Umbilical cord (tissue), 2 donors: Measurements from ENCODE around the gene ZNF451. TPM values are rescaled to one million over a fixed set of nuclear protein-coding genes. Genes with fewer than 3 reads are reported as not detected.
"Not testable (repeated sequence)": the region's sequence is repeated elsewhere in the genome, so short reads cannot be mapped to it uniquely, and the experiment has no call there.

Experiments used
- DNase-seq: peaks from one replicate; pipeline ENCODE4 v3.0.0-alpha.2; 2015; ENCODE audit warnings: low spot score
- total RNA-seq: library from RNA; depleted of rRNA; stranded (reverse); fragments of >200 nt; gene quantifications from one replicate; pipeline ENCODE4 v1.2.3, GENCODE V29; 2014; ENCODE audit warnings: low replicate concordance; ENCODE audit not compliant: insufficient read depth

ZNF451 gene
- total RNA-seq, 1 donor from 2014 or later, result 154 TPM

DNA sequence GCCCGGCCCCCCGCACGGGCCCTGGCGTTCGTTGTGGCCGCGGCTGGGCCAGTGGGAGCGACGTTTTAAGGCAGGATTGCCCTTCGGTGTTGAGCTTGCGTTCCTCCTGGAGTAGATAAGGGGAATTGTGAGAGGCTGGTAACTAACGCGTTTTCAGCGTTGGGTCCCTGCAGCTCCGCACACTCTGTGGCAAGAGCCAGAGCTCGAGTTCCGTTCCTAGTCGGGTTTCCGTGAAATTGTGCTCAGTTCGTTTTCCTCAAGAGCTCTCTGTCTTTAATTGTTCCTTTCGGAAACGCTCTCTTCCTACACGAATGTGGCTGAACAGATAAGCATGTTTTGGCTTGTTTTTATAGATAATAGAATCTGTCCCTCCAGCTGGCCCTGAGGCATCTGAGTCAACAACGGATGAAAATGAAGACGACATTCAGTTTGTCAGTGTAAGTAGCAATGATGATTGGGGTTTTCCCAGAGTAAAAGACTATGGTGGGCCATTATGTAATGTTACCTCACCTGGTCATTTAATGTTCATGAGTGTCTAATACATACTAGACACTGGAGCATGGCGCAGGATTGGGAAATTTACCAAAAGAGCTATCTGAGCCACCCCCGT, 575 bp downstream of the ZNF451 start:
- not testable (repeated sequence) for DNase-seq

DNA sequence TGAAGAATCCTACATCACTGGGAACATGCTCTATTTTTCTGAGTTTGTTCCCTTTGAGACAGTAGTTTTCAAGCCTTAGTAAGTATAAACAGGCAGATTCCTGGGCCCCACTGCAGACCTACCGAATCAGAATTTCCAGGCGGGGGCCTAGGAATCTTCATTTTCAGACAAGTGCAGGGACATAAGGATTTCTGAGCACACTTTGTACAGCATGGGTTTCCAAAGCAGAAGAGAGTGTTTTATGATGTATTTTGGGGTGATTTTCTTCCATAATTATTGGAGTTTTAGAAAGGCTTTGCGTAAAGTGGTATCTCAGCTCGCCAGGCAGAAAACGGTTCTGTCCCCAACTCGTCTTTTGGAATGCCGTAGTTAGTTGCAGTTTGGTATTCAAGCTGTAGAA, 1.4 kb downstream of the ZNF451 start:
- not testable (repeated sequence) for DNase-seq

- no peak for DNase-seq
Measured at GRCh38 chr6:57094689-57095088, 4.7 kb downstream of the ZNF451 start.

DNA sequence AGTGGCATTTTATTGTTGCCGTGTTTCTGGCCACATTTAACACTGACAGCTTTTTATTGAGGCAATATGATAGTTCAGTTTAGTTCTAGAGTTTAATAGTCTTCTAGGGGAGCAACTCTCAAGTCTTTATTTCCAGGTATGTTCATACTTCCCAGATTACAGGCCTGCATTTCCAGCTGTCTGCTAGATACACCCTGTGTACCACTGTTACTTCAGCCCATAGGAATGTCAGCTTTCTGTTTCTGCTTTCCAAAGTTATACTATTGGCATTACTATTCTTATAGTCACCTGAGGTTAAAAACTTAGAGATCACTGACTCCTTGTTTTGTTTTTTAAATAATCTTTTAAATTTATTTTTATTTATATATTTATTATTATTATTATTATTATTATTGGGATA, 7.6 kb downstream of the ZNF451 start:
- DNase-seq, result no peak

- no peak for DNase-seq
Measured at GRCh38 chr6:57102976-57103375, 13.0 kb downstream of the ZNF451 start.

GRCh38 chr6:57104336-57104735, 14.3 kb downstream of the ZNF451 start:
- DNase-seq, result no peak

DNA sequence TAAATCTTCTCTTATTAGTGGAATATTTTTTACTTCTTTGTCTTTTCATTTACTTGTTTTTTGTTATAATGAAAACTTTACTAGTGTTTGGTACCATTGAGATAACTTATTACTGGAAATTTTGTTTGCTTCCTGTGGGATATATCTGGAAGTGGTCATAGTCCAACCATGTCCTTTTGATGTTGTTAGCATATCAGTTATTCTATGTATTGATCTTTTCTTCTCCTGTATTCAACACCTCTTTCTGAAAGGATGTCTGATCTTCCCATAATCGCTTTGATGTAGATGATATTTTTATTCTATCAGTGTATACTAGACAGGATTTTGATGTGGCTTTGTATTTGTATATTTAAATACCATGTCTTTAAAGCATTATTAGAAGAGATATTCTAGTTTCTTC, 17.0 kb downstream of the ZNF451 start:
- no peak for DNase-seq

DNA sequence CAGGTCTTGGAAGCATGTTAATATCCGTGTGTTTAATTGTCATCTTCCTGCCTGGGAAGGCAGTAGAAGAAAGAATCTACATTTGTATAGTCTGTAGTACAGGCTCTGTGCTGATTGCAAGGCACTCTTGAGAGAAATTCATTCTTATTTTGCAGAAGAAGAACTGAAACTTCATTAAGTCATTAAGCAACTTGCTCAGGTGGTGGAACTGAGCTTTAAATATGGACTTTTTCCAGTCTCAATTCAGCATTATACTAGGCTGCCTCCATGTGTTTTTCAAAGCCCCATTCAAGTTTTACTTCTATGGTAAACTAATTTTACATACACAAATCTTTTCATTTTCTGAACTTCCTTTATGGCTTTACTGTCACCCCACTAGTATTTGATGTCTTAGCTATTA, 18.7 kb downstream of the ZNF451 start:
- DNase-seq, result no peak

DNA sequence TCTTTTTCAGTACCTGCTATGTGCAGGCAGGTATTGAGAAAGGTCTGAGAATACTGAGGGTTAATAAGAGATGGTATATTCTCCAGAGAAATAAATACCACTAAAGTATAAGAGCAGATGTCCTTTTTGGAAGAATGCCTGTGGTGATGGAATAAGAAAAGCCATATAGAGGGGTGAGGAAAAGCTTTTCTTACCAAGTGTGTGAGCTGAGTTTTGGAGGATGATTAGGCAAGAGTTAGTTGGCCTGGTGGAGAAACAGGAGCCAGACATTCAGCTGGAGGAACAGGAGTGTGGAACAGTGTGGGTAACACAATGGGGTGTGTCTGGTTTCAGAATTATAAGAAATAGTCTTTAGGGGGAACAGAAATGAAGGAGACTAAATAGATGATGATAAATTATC, 19.9 kb downstream of the ZNF451 start:
- DNase-seq, result peak; percentile 43

DNA sequence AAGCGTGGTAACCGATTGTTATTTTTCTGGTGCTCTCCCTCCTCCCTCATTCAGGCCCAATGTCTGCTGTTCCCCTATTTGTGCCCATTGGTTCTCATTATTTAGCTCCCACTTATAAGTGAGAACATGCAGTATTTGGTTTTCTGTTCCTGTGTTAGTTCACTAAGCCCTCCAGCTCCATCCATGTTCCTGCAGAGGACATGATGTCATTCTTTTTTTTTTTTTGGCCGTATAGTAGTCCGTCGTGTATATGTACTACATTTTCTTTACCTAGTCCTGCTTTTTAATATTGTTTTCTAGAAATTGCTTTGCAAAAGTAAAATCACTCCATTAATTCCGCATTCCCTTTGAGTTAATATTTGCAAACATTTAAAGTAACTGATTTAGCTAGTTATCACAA, 23.1 kb downstream of the ZNF451 start:
- DNase-seq, result no peak

DNA sequence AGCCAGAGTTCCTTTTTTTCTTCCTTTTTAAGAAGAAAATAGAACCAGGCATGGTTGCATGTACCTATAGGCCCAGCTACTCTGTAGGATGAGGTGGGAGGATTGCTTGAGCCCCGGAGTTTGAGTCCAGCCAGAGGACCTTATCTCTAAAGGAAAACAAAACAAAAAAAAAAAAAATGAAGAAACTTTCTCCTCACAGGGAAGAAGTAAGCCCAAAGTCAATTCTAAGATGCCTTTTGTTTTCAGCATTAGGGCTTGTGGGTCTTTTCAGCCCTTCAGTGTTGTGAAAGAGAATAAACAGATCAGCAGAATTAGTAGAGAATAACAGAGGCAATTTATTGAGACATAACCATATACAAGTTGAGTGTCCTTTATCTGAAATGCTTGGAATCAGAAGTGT, 26.8 kb downstream of the ZNF451 start:
- DNase-seq, result peak; percentile 10

- no peak for DNase-seq
Measured at GRCh38 chr6:57117796-57118195, 27.8 kb downstream of the ZNF451 start.

DNA sequence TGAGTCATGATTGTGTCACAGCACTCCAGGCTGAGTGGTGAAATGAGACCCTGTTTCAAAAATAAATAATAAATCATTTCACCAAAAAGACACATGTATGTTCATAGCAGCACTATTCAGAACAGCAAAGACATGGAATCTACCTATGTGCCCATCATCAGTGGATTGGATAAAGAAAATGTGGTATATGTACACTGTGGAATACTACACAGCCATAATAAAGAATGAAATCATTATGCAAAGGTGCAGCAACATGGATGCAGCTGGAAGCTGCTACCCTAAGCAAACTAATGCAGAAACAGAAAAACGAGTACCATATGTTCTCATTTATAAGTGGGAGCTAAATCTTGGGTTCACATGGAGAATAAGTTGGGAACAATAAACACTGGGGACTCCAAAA, 33.1 kb downstream of the ZNF451 start:
- DNase-seq, result no peak

- no peak for DNase-seq
Measured at GRCh38 chr6:57127763-57128162, 37.8 kb downstream of the ZNF451 start.

DNA sequence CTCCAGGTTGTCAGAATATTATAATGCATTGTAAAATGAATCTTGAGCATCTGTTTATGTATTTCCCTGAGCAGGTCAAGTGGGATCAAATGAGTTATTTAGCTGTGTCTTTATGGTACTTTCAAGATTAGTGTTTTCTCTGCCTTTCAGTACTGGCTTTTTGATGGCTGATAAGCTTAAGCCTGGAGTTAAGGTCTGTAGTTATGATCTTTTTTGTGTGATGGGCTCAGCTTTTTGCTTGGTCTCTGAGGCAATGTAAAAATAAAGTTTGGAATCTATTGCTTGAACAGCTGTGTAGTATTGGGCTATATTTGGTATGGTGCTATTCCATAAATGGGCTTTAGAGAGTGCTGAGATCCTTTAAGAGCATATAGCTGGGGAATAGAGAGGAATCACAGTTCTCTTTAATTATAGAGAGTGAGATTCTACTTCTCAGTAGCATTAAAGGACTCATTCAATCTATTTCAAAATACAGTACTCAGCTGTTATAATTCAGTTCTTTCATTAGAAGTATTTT, 40.7 kb downstream of the ZNF451 start:
- peak; percentile 94 for DNase-seq

- DNase-seq, result peak; percentile 85
Measured at GRCh38 chr6:57134954-57135353, 45.0 kb downstream of the ZNF451 start.

DNA sequence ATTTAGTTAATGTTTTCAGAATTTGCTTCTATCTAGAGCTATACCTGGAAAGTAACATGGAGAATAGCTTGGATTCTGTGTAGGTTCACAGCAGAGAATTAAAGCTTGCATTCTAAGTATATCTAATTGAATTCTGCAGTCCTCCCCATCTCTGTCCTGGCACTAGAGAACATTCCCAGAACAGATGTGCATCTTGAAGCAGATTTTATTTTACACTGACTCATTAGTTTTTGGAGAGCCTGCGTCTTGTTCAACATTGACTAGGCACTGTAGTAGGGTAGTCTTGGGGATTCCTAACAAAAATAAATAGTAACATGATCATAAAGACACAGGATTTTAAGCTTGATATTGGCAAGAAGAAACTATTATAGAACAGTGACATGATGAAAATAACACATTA, 45.9 kb downstream of the ZNF451 start:
- DNase-seq, result peak; percentile 76

- no peak for DNase-seq
Measured at GRCh38 chr6:57137350-57137749, 47.4 kb downstream of the ZNF451 start.

DNA sequence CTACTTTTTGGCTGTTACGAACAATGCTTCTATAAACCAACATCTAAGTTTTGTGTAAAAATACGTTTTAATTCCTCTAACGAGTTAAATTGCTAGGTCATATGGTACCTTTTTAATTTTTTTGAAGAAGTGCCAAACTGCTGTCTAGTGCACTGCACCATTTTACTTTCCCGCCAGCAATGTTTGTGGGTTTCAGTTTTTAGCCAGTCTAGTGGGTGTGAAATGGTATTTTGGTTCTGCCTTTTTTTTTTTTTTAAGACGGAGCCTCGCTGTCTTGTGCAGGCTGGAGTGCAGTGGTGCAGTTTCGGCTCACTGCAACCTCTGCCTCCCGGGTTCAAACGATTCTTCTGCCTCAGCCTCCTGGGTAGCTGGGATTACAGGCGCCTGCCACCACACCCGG, 48.0 kb downstream of the ZNF451 start:
- DNase-seq, result no peak

DNA sequence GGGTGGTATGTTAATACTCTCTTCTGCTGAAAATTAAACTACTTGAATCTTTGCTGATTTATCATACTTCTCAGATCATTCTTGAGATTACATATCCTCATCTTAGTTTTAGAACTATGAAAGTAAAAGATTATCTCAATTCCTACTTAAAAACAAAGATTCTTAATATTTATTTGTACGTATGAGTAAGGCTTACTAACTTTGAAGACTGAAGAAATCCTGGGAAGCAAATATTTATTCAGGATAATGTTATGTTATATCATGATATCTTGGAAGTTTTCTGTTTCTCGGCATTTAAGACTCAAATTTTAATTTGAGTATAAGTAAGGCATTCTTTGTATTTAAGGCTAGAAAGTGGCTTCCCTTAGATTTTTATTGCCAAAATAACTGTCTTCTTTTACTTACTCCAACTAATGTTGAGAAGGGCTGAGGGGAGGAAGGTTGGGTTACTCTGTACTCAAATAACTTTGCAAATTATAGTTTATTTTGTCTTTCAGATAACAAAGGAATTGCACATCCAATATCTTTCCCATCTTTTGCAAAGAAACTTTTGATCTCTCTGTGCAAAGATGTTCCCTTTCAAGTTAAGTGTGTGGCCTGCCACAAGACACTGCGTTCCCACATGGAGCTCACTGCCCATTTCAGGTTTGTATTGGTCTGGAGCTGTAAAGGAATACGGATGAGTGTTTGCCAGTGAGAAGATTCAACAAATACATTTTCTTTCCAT, 51.6 kb downstream of the ZNF451 start:
- peak; percentile 68 for DNase-seq

DNA sequence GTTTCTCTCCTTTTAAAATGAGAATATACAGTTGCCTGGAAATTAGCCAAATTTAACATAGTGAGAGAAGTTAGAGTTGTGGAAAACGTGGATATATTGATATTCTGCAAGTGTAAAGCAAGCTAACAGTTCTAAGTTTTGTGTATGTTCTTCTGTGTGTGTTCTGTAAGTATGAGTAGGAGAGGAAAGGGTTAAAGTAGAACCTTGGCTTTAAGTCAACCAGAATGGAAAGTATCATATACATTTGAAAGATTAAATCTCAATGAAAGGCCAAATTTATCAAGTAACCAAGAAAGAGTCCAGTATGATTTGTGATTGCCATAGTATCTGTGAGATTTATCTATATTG, 52.2 kb downstream of the ZNF451 start:
- DNase-seq, result no peak

DNA sequence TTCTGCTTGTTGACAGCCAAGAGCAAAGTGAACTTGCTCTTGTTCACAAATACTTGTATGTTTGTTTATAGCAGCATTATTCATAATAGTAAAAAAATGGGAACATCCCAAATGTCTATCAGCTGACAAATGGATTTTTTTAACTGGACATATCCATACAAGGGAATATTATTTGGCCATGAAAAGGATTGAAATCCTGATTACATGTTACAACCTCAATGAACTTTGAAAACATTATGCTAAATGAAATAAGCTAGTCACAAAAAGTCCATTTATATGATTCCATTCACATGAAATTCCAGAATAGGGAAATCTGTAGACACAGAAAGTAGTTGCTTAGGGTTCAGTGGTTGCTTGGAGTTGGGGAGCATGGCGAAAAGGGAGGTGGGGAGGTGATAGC, 53.7 kb downstream of the ZNF451 start:
- no peak for DNase-seq

DNA sequence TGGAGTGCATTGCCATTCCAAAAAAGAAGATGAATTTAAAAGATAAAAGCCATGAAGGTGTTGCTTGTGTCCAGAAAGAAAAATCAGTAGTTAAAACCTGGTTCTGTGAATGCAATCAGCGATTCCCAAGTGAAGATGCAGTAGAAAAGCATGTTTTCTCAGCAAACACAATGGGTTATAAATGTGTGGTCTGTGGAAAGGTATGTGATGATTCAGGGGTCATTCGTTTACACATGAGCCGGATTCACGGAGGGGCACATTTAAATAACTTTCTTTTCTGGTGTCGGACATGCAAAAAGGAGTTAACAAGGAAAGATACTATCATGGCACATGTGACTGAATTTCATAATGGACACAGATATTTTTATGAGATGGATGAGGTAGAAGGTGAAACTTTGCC, 57.4 kb downstream of the ZNF451 start:
- DNase-seq, result no peak
